Thyroid gland (tissue), 4 donors: ENCODE data around the gene MYEF2.

Source experiments
- CTCF ChIP-seq, 6 experiments: fragments of 200-600 bp in 3 of 6; fragments of 450-650 bp in 3 of 6; sonication (generic) in 3 of 6; IDR thresholded peaks; one replicate each; pipeline ENCODE4 v1.5.1; 2016 to 2019; ENCODE audit warnings: antibody characterized with exemption in 6 of 6, mild to moderate bottlenecking in 2 of 6, inconsistent platforms in 1 of 6, moderate library complexity in 1 of 6
- POLR2A ChIP-seq, 2 donors: fragments of 450-650 bp; IDR thresholded peaks; one replicate each; pipeline ENCODE4 v1.6.1; 2017; ENCODE audit warnings: antibody characterized with exemption in 2 of 2, mild to moderate bottlenecking in 2 of 2, moderate library complexity in 1 of 2

- no peak for TF ChIP-seq CTCF (IDR thresholded peaks at IDR 0.05)
- no peak for TF ChIP-seq POLR2A (IDR thresholded peaks at IDR 0.05)
These were observed 45.2 kb downstream of the MYEF2 start for GRCh38 chr15:48132874-48133273.
